H4 (cell line): ENCODE results near the gene DAP3. TPM values are rescaled to one million over a fixed set of nuclear protein-coding genes. Genes with fewer than 3 reads are reported as not detected.
"Not testable (repeated sequence)": the region's sequence is repeated elsewhere in the genome, so short reads cannot be mapped to it uniquely, and the experiment has no call there.

ENCODE experiments used
- DNase-seq: peaks from one replicate; pipeline ENCODE4 v3.0.0-alpha.2; 2015; ENCODE audit warnings: low spot score
- total RNA-seq: library from RNA; depleted of rRNA; stranded (reverse); fragments of >200 nt; shearing (Covaris generic); gene quantifications from 2 replicates; pipeline ENCODE4 v1.2.3, GENCODE V29; 2014

Gene DAP3
- total RNA-seq, 1 experiment from 2014 or later = 100 TPM

GRCh38 chr1:155718524-155719115, 29.7 kb downstream of the DAP3 start:
- not testable (repeated sequence) for DNase-seq

GRCh38 chr1:155719703-155720102, 30.8 kb downstream of the DAP3 start:
- DNase-seq = no peak

- no peak for DNase-seq
Observed at GRCh38 chr1:155725142-155725541, 36.3 kb downstream of the DAP3 start.

DNA sequence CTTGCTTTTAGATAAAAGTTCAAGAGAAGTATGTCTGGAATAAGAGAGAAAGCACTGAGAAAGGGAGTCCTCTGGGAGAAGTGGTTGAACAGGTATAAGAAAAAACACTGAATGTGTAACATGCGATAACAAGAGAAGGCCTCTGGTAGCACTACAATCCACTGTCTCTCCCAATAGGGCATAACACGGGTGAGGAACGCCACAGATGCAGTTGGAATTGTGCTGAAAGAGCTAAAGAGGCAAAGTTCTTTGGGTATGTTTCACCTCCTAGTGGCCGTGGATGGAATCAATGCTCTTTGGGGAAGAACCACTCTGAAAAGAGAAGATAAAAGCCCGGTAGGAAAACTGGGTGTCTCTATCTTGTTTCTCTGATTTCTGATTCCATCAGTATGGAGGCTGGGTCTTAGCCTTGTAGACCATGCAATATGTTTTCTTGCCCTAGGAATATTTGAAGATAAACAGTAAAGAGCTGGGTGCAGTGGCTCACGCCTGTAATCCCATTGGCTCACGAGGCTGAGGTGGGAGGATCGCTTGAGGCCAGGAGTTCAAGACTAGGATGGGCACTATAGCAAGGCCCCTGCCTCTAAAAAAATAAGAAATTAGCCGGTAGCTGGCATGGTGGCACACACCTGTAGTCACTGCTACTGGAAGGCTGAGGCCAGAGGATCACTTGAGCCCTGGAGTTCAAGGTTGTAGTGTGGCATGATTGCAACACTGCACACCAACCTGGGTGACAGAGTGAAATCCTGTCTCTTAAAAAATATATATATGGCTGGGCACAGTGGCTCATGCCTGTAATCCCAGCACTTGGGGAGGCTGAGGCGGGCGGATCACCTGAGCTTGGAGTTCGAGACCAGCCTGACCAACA, 40.4 kb downstream of the DAP3 start:
- DNase-seq = peak; percentile 43

GRCh38 chr1:155740995-155741394, 52.1 kb downstream of the DAP3 start:
- no peak for DNase-seq

DNA sequence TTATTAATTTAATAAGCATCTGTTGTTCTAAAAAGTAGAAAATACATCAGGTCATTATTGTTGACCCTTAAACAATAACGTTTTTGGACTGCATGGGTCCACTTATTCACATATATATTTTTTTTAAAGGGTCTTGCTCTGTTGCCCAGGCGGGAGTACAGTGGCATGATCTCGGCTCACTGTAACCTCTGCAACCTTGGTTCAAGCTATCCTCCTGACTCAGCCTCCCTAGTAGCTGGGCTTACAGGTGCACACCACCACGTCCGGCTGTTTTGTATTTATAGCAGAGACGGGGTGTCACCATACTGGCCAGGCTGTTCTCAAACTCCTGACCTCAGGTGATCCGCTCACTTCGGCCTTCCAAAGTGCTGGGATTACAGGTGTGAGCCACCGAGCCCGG, 53.0 kb downstream of the DAP3 start:
- no peak for DNase-seq

DNA sequence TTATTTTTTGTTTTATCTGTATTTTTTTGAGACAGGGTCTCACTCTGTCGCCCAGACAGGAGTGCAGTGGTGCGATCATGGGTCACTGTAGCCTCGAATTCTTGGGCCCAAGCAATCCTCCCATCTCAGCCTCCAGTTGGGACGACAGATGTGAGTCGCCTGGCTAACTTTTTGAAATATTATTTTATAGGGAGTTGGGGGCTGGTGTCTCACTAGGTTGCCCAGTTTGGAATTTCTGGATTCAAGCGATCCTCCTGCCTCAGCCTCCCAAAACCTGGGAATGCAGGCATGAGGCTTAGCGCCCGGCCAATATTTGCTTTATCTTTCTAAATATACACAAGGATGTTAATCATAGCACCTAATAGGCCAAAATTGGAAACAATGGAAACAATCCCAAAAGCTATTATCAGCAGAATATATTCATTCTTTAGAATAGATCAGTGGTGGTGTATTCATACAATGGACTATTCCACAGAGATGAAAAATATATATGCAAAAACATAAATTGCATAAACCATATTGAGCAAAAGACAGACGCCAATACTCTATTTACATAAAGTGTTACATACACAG, 55.9 kb downstream of the DAP3 start:
- DNase-seq = no peak

- peak; percentile 97 for DNase-seq
Observed at GRCh38 chr1:155745284-155746228, 56.7 kb downstream of the DAP3 start.

GRCh38 chr1:155747586-155747985, 58.7 kb downstream of the DAP3 start:
- DNase-seq = not testable (repeated sequence)

GRCh38 chr1:155748141-155748540, 59.2 kb downstream of the DAP3 start:
- not testable (repeated sequence) for DNase-seq

DNA sequence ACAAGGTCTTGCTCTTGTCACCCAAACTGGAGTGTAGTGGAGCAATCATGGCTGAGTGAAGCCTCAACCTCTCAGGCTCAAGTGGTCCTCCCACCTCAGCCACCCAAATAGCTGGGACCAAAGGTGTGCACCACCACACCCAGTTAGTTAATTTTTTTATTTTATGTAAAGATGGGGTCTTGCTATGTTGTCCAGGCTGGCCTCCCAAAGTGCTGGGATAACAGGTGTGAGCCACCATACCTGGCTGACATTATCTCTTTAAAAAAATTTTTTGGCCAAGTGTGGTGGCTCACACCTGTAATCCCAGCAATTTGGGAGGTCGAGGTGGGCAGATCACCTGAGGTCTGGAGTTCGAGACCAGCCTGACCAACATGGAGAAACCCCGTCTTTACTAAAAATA, 70.1 kb downstream of the DAP3 start:
- DNase-seq = not testable (repeated sequence)

- no peak for DNase-seq
Observed at GRCh38 chr1:155759966-155760630, 71.2 kb downstream of the DAP3 start.

- DNase-seq = no peak
Observed at GRCh38 chr1:155760751-155761475, 72.0 kb downstream of the DAP3 start.

- DNase-seq = no peak
Observed at GRCh38 chr1:155761736-155762405, 73.0 kb downstream of the DAP3 start.

DNA sequence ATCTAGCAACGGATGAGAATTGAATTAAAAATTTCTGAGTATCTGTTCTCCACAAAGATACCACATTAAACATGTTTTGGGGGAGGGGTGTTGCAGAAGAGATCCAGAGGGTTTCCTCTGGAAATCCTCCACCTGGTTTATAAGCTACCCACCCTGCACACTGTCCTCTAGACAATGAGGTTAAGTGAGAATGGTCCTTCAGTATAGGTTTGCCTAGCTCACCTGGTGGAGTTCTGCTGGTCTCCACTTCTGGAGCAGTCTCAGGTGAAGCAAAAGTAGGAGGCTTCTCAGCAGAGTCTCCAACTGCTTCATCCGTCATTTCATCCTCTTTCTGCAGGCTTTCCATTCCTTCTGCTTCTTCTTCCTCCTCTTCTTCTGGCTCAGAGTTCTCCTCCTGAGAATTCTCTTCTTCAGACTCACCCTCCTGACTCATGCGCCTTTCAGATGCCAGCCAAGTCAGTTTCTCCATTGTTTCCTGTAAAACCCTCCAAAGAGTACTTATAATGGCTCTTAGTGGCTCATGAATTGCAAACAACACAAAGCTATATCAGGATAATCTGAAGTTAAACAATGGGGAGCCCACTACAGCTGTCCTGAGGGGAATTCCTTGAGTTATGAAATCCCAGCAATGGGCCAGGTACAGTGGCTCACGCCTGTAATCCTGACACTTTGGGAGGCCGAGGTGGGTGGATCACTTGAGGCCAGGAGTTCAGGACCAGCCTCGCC, 74.4 kb downstream of the DAP3 start:
- peak; percentile 78 for DNase-seq

DNA sequence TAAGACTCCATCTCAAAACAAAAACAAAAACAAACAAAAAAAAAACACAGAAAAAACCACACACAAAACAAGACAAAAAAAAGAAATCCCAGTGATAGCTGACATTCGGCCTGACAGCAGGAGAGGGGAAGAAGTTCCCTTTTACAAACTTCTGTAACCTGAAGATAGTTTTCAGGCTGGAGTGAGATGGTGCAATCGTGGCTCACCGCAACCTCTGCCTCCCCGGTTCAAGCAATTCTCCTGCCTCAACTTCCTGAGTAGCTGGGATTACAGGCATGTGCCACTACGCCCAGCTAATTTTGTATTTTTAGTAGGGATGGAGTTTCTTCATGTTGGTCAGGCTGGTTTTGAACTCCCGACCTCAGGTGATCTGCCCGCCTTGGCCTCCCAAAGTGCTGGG, 75.1 kb downstream of the DAP3 start:
- DNase-seq = not testable (repeated sequence)

DNA sequence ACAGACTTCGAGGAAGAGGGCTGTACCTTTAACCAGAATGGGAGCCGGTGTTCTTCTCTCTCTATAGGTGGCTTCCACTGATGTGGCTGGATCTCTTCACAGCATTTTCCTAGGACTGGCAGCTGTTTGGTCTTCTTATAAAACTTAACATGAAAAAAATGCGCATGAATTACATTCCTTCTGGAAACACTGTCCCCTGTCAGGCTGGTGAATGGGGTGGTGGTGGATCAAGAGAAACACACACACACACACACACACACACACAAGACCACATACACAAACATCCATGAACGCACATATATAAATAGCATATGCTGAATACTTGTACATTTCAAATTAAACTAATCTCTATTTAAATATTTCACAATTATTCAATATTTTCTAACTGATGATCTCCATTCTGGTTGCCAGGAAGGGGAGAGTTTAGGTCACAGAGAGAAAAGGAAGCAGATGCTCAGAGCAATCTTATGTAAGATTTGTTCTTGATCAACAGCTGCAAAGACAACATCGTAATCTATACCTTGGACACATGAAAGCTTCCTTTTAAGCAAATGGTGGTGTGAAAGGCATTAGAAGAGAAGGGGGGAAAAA, 78.6 kb downstream of the DAP3 start:
- DNase-seq = not testable (repeated sequence)

DNA sequence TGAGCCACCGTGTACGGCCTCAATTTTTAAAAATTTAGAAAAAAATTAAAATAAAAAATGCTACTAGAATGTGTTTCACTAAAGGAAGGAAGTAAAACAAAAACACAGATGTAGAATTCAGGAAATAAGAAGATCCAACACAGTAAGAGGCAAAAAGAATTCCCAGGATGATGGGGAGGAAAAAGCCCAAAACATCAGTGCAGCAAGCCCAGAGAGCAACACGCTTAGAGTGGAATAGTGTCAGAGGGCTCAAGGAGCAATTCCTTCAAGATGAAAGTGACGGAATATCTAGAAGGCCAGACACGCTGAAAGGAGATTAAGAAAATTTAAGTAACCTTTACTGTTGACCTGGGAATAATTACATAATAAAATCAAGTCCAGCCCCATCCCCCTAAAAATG, 80.4 kb downstream of the DAP3 start:
- DNase-seq = no peak

DNA sequence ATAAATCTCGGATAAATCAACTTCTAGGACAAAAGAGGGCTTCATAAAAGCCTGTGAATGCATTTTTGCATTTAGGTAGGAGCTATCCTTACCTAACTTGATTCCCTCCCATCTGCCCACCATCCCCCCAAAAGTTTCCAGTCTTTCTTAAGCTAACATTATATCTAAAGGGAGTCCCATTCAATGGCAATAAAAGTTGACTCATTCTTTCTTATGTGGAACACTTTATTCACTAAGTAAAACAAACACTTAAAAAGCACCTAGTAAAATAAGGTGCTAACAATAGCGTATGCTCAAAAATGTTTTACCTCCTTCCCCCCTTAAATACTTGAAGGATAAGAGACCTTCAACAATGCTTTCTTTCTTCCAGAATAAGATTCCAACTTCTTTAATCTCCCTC, 84.3 kb downstream of the DAP3 start:
- no peak for DNase-seq
